Esophagus squamous epithelium (tissue), 5 donors: Measurements from ENCODE around the gene ACAP3. TPM values are rescaled to one million over a fixed set of nuclear protein-coding genes. Genes with fewer than 3 reads are reported as not detected.

Experiments used
- DNase-seq: peaks from one replicate; lab custom pipeline; 2025; lab: John Stamatoyannopoulos, UW
- H3K27ac ChIP-seq, 4 donors: fragments of 200-600 bp; sonication (generic); one replicate each; pipeline ENCODE4 v1.5.1; 2016 to 2019; ENCODE audit warnings: mild to moderate bottlenecking in 1 of 4
- H3K27me3 ChIP-seq, 4 donors: fragments of 200-600 bp; sonication (generic); 1 replicate in 3 of 4; 2 replicates in 1 of 4; pipeline versions ENCODE4 v1.5.1 to v1.6.0; 2017 to 2021; ENCODE audit warnings: antibody characterized with exemption in 1 of 4
- H3K36me3 ChIP-seq, 3 donors: fragments of 200-600 bp; sonication (generic); one replicate each; pipeline ENCODE4 v1.5.1; 2016 to 2019
- H3K4me1 ChIP-seq, 3 donors: fragments of 200-600 bp; sonication (generic); one replicate each; pipeline ENCODE4 v1.5.1; 2017 to 2019
- H3K4me3 ChIP-seq, 4 donors: fragments of 200-600 bp; sonication (generic); 1 replicate in 3 of 4; 2 replicates in 1 of 4; pipeline ENCODE4 v1.5.1; 2016 to 2019; ENCODE audit warnings: mild to moderate bottlenecking in 2 of 4, moderate library complexity in 1 of 4
- H3K9me3 ChIP-seq, 3 donors: fragments of 200-600 bp; sonication (generic); one replicate each; pipeline ENCODE4 v1.5.1; 2016 to 2019
- CTCF ChIP-seq, 6 experiments: fragments of 450-650 bp in 4 of 6; fragments of 200-600 bp in 2 of 6; sonication (generic) in 2 of 6; IDR thresholded peaks; one replicate each; pipeline ENCODE4 v1.5.1; 2016 to 2019; ENCODE audit warnings: antibody characterized with exemption in 6 of 6, mild to moderate bottlenecking in 4 of 6, moderate library complexity in 4 of 6
- POLR2A ChIP-seq, 4 donors: fragments of 450-650 bp; IDR thresholded peaks; one replicate each; pipeline ENCODE4 v1.6.1; 2017; ENCODE audit warnings: antibody characterized with exemption in 4 of 4, mild to moderate bottlenecking in 4 of 4, moderate library complexity in 3 of 4
- WGBS, 2 donors: methylation state at CpG; one replicate each; pipeline ENCODE4 v1.1.5; 2018; 5-methylcytosine and 5-hydroxymethylcytosine counted together
- intact Hi-C: fragments of 100-400 bp; cut with DNase I; formaldehyde crosslinking; loops from one replicate; pipeline ENCODE4 v1.15.0; 2022
- total RNA-seq, 4 donors: library from RNA; depleted of rRNA; stranded (reverse); fragments of >200 nt; gene quantifications; one replicate each; pipeline ENCODE4 v1.1.0, GENCODE V29; 2016
- donor health status: DM: yes; HTN: yes; CAD: no.

Gene ACAP3
- total RNA-seq, 4 donors from 2014 or later, result 36.4 to 66.7 (median 56.9) TPM

GRCh38 chr1:1282998-1283397 lies 24.7 kb downstream of the ACAP3 start:
- Histone ChIP-seq H3K9me3 (no peaks in the 10 kb centered on the region), H3K4me3 (no peak overlapping the region), H3K36me3 (no peaks in the 10 kb centered on the region), H3K27me3 (peaks cover 0 to 38% (median 0%) of the 10 kb centered on the region in 4 donors), H3K4me1 (peaks cover 9 to 34% (median 10%) of the 10 kb centered on the region in 3 donors), H3K27ac (no peak overlapping the region)
- WGBS, 2 donors, result 42 to 66% methylated on average over 6 to 7 of the region's 14 CpGs
- no peak for DNase-seq
- no peak for TF ChIP-seq POLR2A (IDR thresholded peaks at IDR 0.05)
- no peak for TF ChIP-seq CTCF (IDR thresholded peaks at IDR 0.05)
- intact Hi-C loops, result no loop called here

- Histone ChIP-seq H3K27me3 (peaks cover 0 to 25% (median 0%) of the 10 kb centered on the region in 4 donors), H3K4me1 (peaks cover 9 to 34% (median 10%) of the 10 kb centered on the region in 3 donors), H3K36me3 (no peaks in the 10 kb centered on the region), H3K4me3 (no peak overlapping the region), H3K9me3 (no peaks in the 10 kb centered on the region), H3K27ac (peak overlapping the region; percentile 67 to 73 (median 70))
- DNase-seq, result no peak
- TF ChIP-seq CTCF (IDR thresholded peaks at IDR 0.05) (no peak), POLR2A (IDR thresholded peaks at IDR 0.05) (no peak)
- 40% methylated on average over 1 of the region's 26 CpGs; no CpG with 5 or more reads in 1 of the 2 donors for WGBS, 2 donors
- intact Hi-C loops, result no loop called here
These were observed 26.0 kb downstream of the ACAP3 start for GRCh38 chr1:1281533-1282321.

DNA sequence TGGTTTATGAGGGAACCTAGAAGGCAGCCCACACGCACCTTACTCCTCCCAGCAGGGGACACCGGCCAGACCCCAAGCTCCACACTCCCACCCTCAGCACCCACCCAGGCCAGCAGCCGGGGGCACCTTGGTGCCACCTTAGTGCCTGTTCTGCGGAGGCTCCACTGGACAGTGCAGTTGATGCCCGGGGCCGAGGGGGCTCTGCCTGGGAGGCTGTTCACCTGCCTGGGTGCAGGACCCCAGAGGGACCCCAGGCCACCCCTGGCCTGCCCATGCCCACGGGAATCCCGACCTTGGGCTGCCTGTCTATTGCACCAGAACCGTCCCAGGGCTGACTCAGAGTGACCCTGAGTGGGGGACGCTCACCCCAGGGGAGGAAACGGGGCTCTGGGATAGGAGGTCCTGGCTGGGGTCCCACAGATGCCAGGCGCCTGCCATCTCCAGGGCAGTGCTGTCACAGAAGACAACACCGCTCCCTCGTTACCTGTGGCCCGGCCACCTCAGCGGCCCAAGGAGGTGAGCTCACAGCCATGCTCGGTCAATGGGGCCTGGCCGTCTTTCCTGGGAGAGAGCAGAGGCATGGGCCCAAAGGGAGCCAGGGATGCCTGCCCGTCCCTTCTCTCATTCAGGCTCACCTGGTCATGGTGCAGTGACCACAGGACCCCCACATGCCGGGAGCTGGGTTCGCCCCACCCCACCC lies 26.8 kb downstream of the ACAP3 start:
- DNase-seq, result no peak
- peaks cover 9 to 34% (median 10%) of the 10 kb centered on the region in 3 donors for H3K4me1 ChIP-seq
- no peaks in the 10 kb centered on the region for H3K9me3 ChIP-seq
- H3K4me3 ChIP-seq, result no peak overlapping the region
- WGBS, 2 donors, result 85 to 92% methylated on average over 3 to 10 of the region's 21 CpGs
- TF ChIP-seq POLR2A (IDR thresholded peaks at IDR 0.05) (no peak), CTCF (IDR thresholded peaks at IDR 0.05) (no peak)
- intact Hi-C loops, result no loop called here
- H3K27ac ChIP-seq, result peak overlapping the region in 1 of 4 donors; percentile 70
- peaks cover 0 to 17% (median 0%) of the 10 kb centered on the region in 4 donors for H3K27me3 ChIP-seq
- H3K36me3 ChIP-seq, result no peaks in the 10 kb centered on the region

- Histone ChIP-seq H3K27ac (no peak overlapping the region), H3K36me3 (no peaks in the 10 kb centered on the region), H3K4me3 (no peak overlapping the region), H3K4me1 (peaks cover 16 to 42% (median 17%) of the 10 kb centered on the region in 3 donors), H3K27me3 (no peaks in the 10 kb centered on the region), H3K9me3 (no peaks in the 10 kb centered on the region)
- no peak for DNase-seq
- TF ChIP-seq POLR2A (IDR thresholded peaks at IDR 0.05) (no peak), CTCF (IDR thresholded peaks at IDR 0.05) (no peak)
- intact Hi-C loops, result no loop called here
- whole genome bisulfite sequencing, 2 donors, result 82 to 93% methylated on average over 10 to 12 of the region's 17 CpGs
These were observed 28.7 kb downstream of the ACAP3 start for GRCh38 chr1:1279028-1279427.

DNA sequence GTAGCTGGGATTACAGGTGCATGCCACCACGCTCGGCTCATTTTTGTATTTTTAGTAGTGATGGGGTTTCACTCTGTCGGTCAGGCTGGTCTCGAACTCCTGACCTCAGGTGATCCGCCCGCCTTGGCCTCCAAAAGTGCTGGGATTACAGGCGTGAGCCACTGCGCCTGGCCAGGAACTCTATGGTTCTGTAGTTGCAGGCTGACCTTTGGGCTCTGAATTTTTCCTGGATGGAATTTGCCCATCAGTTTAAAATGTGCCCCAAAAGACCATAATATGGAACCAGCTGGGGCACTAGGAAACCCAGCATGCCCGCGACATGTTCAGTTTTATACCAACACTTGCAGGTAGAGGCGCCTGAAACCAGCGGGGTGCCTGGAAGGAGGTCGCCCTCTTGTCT lies 29.1 kb downstream of the ACAP3 start:
- WGBS, 2 donors, result 85 to 91% methylated on average over 12 to 13 of the region's 13 CpGs
- no peak for DNase-seq
- Histone ChIP-seq H3K27me3 (no peaks in the 10 kb centered on the region), H3K27ac (no peak overlapping the region), H3K36me3 (no peaks in the 10 kb centered on the region), H3K4me1 (peaks cover 16 to 41% (median 17%) of the 10 kb centered on the region in 3 donors), H3K9me3 (no peaks in the 10 kb centered on the region), H3K4me3 (no peak overlapping the region)
- intact Hi-C loops, result no loop called here
- TF ChIP-seq CTCF (IDR thresholded peaks at IDR 0.05) (no peak), POLR2A (IDR thresholded peaks at IDR 0.05) (no peak)
